MV-4-11 (cell line): ENCODE results near the gene SEL1L.
"Not testable (repeated sequence)": the region's sequence is repeated elsewhere in the genome, so short reads cannot be mapped to it uniquely, and the experiment has no call there.

Experiments used
- DNase-seq: peaks from one replicate; lab custom pipeline; 2025; lab: John Stamatoyannopoulos, UW

SEL1L gene

GRCh38 chr14:81533536-81534343, at the start of gene SEL1L:
TSS of gene SEL1L (minus strand) at chr14:81533853. CDS start at chr14:81533744, 109 bp downstream.
- peak; percentile 100 for DNase-seq

- DNase-seq: no peak
Measured at GRCh38 chr14:81582420-81582819, 48.8 kb upstream of the SEL1L start.

GRCh38 chr14:81579115-81579514, 45.5 kb upstream of the SEL1L start:
- DNase-seq: no peak

- no peak for DNase-seq
Measured at GRCh38 chr14:81571437-81571836, 37.8 kb upstream of the SEL1L start.

- no peak for DNase-seq
Measured at GRCh38 chr14:81567302-81567701, 33.6 kb upstream of the SEL1L start.

GRCh38 chr14:81565441-81566290, 32.0 kb upstream of the SEL1L start:
- DNase-seq: peak; percentile 13

- no peak for DNase-seq
Measured at GRCh38 chr14:81562818-81563217, 29.2 kb upstream of the SEL1L start.

- DNase-seq: no peak
Measured at GRCh38 chr14:81561084-81561775, 27.6 kb upstream of the SEL1L start.

- DNase-seq: peak; percentile 54
Measured at GRCh38 chr14:81559385-81559784, 25.7 kb upstream of the SEL1L start.

- DNase-seq: no peak
Measured at GRCh38 chr14:81557146-81557545, 23.5 kb upstream of the SEL1L start.

- no peak for DNase-seq
Measured at GRCh38 chr14:81555684-81556083, 22.0 kb upstream of the SEL1L start.

- DNase-seq: no peak
Measured at GRCh38 chr14:81555051-81555450, 21.4 kb upstream of the SEL1L start.

GRCh38 chr14:81551471-81551870, 17.8 kb upstream of the SEL1L start:
- DNase-seq: no peak

- DNase-seq: no peak
Measured at GRCh38 chr14:81550001-81550637, 16.5 kb upstream of the SEL1L start.

- DNase-seq: not testable (repeated sequence)
Measured at GRCh38 chr14:81541206-81541605, 7.6 kb upstream of the SEL1L start.

GRCh38 chr14:81537193-81537592, 3.5 kb upstream of the SEL1L start:
- no peak for DNase-seq

GRCh38 chr14:81536241-81536771, 2.7 kb upstream of the SEL1L start:
- DNase-seq: no peak

GRCh38 chr14:81535396-81536164, 1.9 kb upstream of the SEL1L start:
- peak; percentile 85 for DNase-seq

GRCh38 chr14:81534510-81535074, 939 bp upstream of the SEL1L start:
- no peak for DNase-seq

- no peak for DNase-seq
Measured at GRCh38 chr14:81533212-81533535, 479 bp downstream of the SEL1L start.

GRCh38 chr14:81529391-81529790, 4.3 kb downstream of the SEL1L start:
- no peak for DNase-seq
